WI38 (cell line): ENCODE measurements around the gene PLEK.
"Not testable (repeated sequence)": the region's sequence is repeated elsewhere in the genome, so short reads cannot be mapped to it uniquely, and the experiment has no call there.

Source experiments
- H3K4me3 ChIP-seq: 2 replicates; pipeline ENCODE4 v1.5.1; 2011; ENCODE audit warnings: low read depth, mild to moderate bottlenecking, control low read depth, low read length
- CTCF ChIP-seq: IDR thresholded peaks from 2 replicates; pipeline ENCODE4 v1.5.1; 2012; ENCODE audit warnings: low read depth, mild to moderate bottlenecking, control low read depth, low read length

PLEK gene

GRCh38 chr2:68441994-68442322 is 76.9 kb downstream of the PLEK start:
- no peak overlapping the region for H3K4me3 ChIP-seq
- TF ChIP-seq CTCF, result no peak

GRCh38 chr2:68446425-68446824 is 81.3 kb downstream of the PLEK start:
- not testable (repeated sequence) for H3K4me3 ChIP-seq
